GM23338 (cell line): Measurements from ENCODE around the gene NELFCD. TPM values are rescaled to one million over a fixed set of nuclear protein-coding genes. Genes with fewer than 3 reads are reported as not detected.

Experiments
- ATAC-seq: fragments of 200-7000 bp; cut with Tn5 transposase; 3 replicates; pipeline ENCODE4 v1.9.1; 2020
- DNase-seq: peaks from one replicate; pipeline ENCODE4 v3.0.0-alpha.2; 2015; ENCODE audit warnings: low spot score
- H2AFZ ChIP-seq: fragments of 200-600 bp; sonication (generic); 2 replicates; pipeline ENCODE4 v1.8.0; 2016; ENCODE audit warnings: antibody characterized with exemption, mild to moderate bottlenecking, moderate library complexity
- H3F3A ChIP-seq: fragments of 200-600 bp; sonication (generic); replicated peaks from 2 replicates; pipeline ENCODE4 v1.8.0; 2017; ENCODE audit warnings: antibody characterized with exemption, mixed run types, low read depth
- H3K27ac ChIP-seq: fragments of 200-600 bp; sonication (generic); 2 replicates; pipeline ENCODE4 v1.6.1; 2016; ENCODE audit warnings: low read depth
- H3K27me3 ChIP-seq: fragments of 200-600 bp; sonication (generic); 2 replicates; pipeline ENCODE4 v1.8.0; 2016; ENCODE audit warnings: mild to moderate bottlenecking, mixed run types, moderate library complexity; ENCODE audit not compliant: insufficient read depth
- H3K36me3 ChIP-seq: fragments of 200-600 bp; sonication (generic); 2 replicates; pipeline ENCODE4 v1.8.0; 2016; ENCODE audit warnings: mild to moderate bottlenecking; ENCODE audit not compliant: insufficient read depth
- H3K4me1 ChIP-seq: fragments of 200-600 bp; sonication (generic); 2 replicates; pipeline ENCODE4 v1.8.0; 2016; ENCODE audit warnings: mild to moderate bottlenecking, moderate library complexity; ENCODE audit not compliant: insufficient read depth
- H3K4me2 ChIP-seq: fragments of 200-600 bp; sonication (generic); 2 replicates; pipeline ENCODE4 v1.7.1; 2017; ENCODE audit warnings: mixed run types
- H3K4me3 ChIP-seq: fragments of 200-600 bp; sonication (generic); 2 replicates; pipeline ENCODE4 v1.6.1; 2016; ENCODE audit warnings: mixed run types
- H3K79me2 ChIP-seq: fragments of 200-600 bp; sonication (generic); replicated peaks from 2 replicates; pipeline ENCODE4 v1.8.0; 2017; ENCODE audit warnings: mild to moderate bottlenecking; ENCODE audit not compliant: insufficient read depth
- H3K9me2 ChIP-seq: fragments of 200-600 bp; sonication (generic); 2 replicates; pipeline ENCODE4 v1.8.0; 2017; ENCODE audit not compliant: insufficient read depth
- H4K20me1 ChIP-seq: fragments of 200-600 bp; sonication (generic); replicated peaks from 2 replicates; pipeline ENCODE4 v1.8.0; 2017; ENCODE audit warnings: mild to moderate bottlenecking; ENCODE audit not compliant: insufficient read depth
- H3K27ac Mint-ChIP-seq: 2 replicates; pipeline ENCODE4 v1.8.0; 2020; ENCODE audit warnings: inconsistent platforms, mild to moderate bottlenecking, moderate library complexity, mixed read lengths
- H3K27me3 Mint-ChIP-seq: 3 replicates; pipeline ENCODE4 v1.8.0; 2022; ENCODE audit warnings: low read depth, mild to moderate bottlenecking, moderate library complexity, mixed read lengths, inconsistent platforms; ENCODE audit not compliant: insufficient read depth, poor library complexity
- H3K36me3 Mint-ChIP-seq: 3 replicates; pipeline ENCODE4 v1.8.0; 2021; ENCODE audit warnings: low read depth, mild to moderate bottlenecking, inconsistent platforms, moderate library complexity, mixed read lengths
- H3K4me1 Mint-ChIP-seq: 3 replicates; pipeline ENCODE4 v1.8.0; 2020; ENCODE audit warnings: mild to moderate bottlenecking, inconsistent platforms, mixed read lengths
- H3K4me3 Mint-ChIP-seq: 3 replicates; pipeline ENCODE4 v1.8.0; 2021; ENCODE audit warnings: moderate library complexity, mild to moderate bottlenecking, inconsistent platforms, mixed read lengths
- H3K9me3 Mint-ChIP-seq: 3 replicates; pipeline ENCODE4 v1.8.0; 2020; ENCODE audit warnings: moderate library complexity, mild to moderate bottlenecking, inconsistent platforms, mixed read lengths
- CREB1 ChIP-seq: fragments of 250-450 bp; sonication (Bioruptor Pico); IDR thresholded peaks from 2 replicates; pipeline ENCODE4 v1.5.0; 2020; ENCODE audit warnings: low read depth, mild to moderate bottlenecking, moderate library complexity
- CTCF ChIP-seq, 2 experiments: fragments of 200-600 bp in 1 of 2; sonication (generic) in 1 of 2; conservative IDR thresholded peaks; 2 replicates each; pipeline versions ENCODE4 v1.5.1 to v1.6.1; 2016 to 2017; ENCODE audit warnings: antibody characterized with exemption in 2 of 2, low read depth in 2 of 2, mild to moderate bottlenecking in 2 of 2, moderate library complexity in 1 of 2
- ETS1 ChIP-seq: IDR thresholded peaks from 2 replicates; pipeline ENCODE4 v1.6.1; 2016; ENCODE audit warnings: antibody characterized with exemption
- EZH2 ChIP-seq: fragments of 200-600 bp; sonication (generic); IDR thresholded peaks from one replicate; pipeline ENCODE4 v1.8.0; 2017; ENCODE audit warnings: antibody characterized with exemption, mild to moderate bottlenecking, low read depth; ENCODE audit not compliant: unreplicated experiment
- EZH2phosphoT487 ChIP-seq: fragments of 200-600 bp; sonication (generic); IDR thresholded peaks from one replicate; pipeline ENCODE4 v1.8.1; 2018; ENCODE audit warnings: antibody characterized with exemption; ENCODE audit not compliant: unreplicated experiment
- JUNB ChIP-seq: IDR thresholded peaks from one replicate; pipeline ENCODE4 v1.6.1; 2016; ENCODE audit warnings: antibody characterized with exemption; ENCODE audit not compliant: unreplicated experiment
- NANOG ChIP-seq: IDR thresholded peaks from 2 replicates; pipeline ENCODE4 v1.6.1; 2016; ENCODE audit warnings: antibody characterized with exemption, borderline replicate concordance
- POLR2AphosphoS5 ChIP-seq: IDR thresholded peaks from 2 replicates; pipeline ENCODE4 v1.6.1; 2016; ENCODE audit warnings: antibody characterized with exemption, low read depth
- REST ChIP-seq: IDR thresholded peaks from one replicate; pipeline ENCODE4 v1.6.1; 2018; ENCODE audit warnings: antibody characterized with exemption; ENCODE audit not compliant: unreplicated experiment
- STAT1 ChIP-seq: IDR thresholded peaks from one replicate; pipeline ENCODE4 v1.6.1; 2016; ENCODE audit warnings: antibody characterized with exemption; ENCODE audit not compliant: unreplicated experiment
- ZNF114 ChIP-seq: fragments of 250-450 bp; sonication (Bioruptor Pico); IDR thresholded peaks from 2 replicates; pipeline ENCODE4 v1.5.0; 2020; ENCODE audit warnings: mild to moderate bottlenecking, moderate library complexity
- ZNF331 ChIP-seq: fragments of 250-450 bp; sonication (Bioruptor Pico); IDR thresholded peaks from 2 replicates; pipeline ENCODE4 v1.5.0; 2020; ENCODE audit warnings: low read depth, mild to moderate bottlenecking, moderate library complexity
- ZNF462 ChIP-seq: fragments of 250-450 bp; sonication (Bioruptor Pico); IDR thresholded peaks from 2 replicates; pipeline ENCODE4 v1.5.0; 2020; ENCODE audit warnings: mild to moderate bottlenecking, moderate library complexity
- polyA plus RNA-seq: library from polyadenylated mRNA; unstranded; fragments of >200 nt; fragmentation: Nextera tagmentation; extraction: Ambion mirVana; gene quantifications from 2 replicates; pipeline ENCODE4 v1.2.1, GENCODE V29; 2016
- total RNA-seq: library from RNA; depleted of rRNA; stranded (reverse); fragments of >200 nt; shearing (Covaris generic); gene quantifications from 2 replicates; pipeline ENCODE4 v1.2.3, GENCODE V29; 2014

NELFCD gene
- total and polyA plus RNA-seq, 2 experiments from 2014 or later = 52.9 to 75.8 TPM

- DNase-seq (peak; percentile 97), ATAC-seq (peak; percentile 98)
- peaks cover 21% of the 10 kb centered on the region for H3K27me3 Mint-ChIP-seq
- peak within 1 kb of the TSS; percentile 93 for H2AFZ ChIP-seq
- peaks cover 40% of the 10 kb centered on the region for H4K20me1 ChIP-seq
- peak within 1 kb of the TSS; percentile 90 for H3K4me3 ChIP-seq
- H3K9me3 Mint-ChIP-seq = no peaks in the 10 kb centered on the region
- peaks cover 44% of the 10 kb centered on the region for H3K79me2 ChIP-seq
- peak within 1 kb of the TSS; percentile 92 for H3K27ac Mint-ChIP-seq
- no peaks in the 10 kb centered on the region for H3K9me2 ChIP-seq
- H3K27me3 ChIP-seq = 0 out of 2 replicates have a peak, but pooled peaks cover 4% of the 10 kb centered on the region
- peaks cover 74% of the 10 kb centered on the region for H3K36me3 Mint-ChIP-seq
- peaks cover 19% of the 10 kb centered on the region for H3K4me1 ChIP-seq
- 0 out of 2 replicates have a peak, but pooled peaks cover 3% of the 10 kb centered on the region for H3F3A ChIP-seq
- peak within 1 kb of the TSS; percentile 88 for H3K4me2 ChIP-seq
- H3K27ac ChIP-seq = peak within 1 kb of the TSS; percentile 46; the same call in 1 of the 2 replicates
- H3K4me3 Mint-ChIP-seq = peak within 1 kb of the TSS; percentile 93
- H3K36me3 ChIP-seq = peaks cover 50% of the 10 kb centered on the region
- H3K4me1 Mint-ChIP-seq = peaks cover 16% of the 10 kb centered on the region; the same call in 2 of the 3 replicates
- TF ChIP-seq ZNF331 (CRISPR knock-in tag) = peak; percentile 77
- no peak for TF ChIP-seq NANOG
- TF ChIP-seq STAT1 = no peak
- TF ChIP-seq POLR2AphosphoS5 = peak; percentile 89
- TF ChIP-seq REST = no peak
- TF ChIP-seq JUNB = no peak
- no peak for TF ChIP-seq ZNF462 (CRISPR knock-in tag)
- no peak for TF ChIP-seq CTCF (conservative IDR thresholded peaks at IDR 0.05; ENCODE audit: low read depth in 2 of 2)
- TF ChIP-seq ZNF114 (CRISPR knock-in tag) = no peak
- no peak for TF ChIP-seq ETS1
- TF ChIP-seq EZH2phosphoT487 = no peak
- 0 out of 2 replicates have a peak, but pooled peaks have one; percentile 38 for TF ChIP-seq CREB1 (CRISPR knock-in tag)
- no peak for TF ChIP-seq EZH2
Observed at GRCh38 chr20:59032023-59032712, 51.1 kb downstream of the NELFCD start, which contains the start of gene ATP5F1E. ATP5F1E (minus strand) TSS chr20:59032335; CDS start chr20:59032251, 84 bp downstream.
